Activated T-cell treated with anti-CD3 and anti-CD28 coated beads, Interleukin-2, amount 50 U/mL, for 48 hours (primary cell): Measurements from ENCODE around the gene PLXDC1.
A peak's percentile ranks its signal among the peaks of the same experiment; 100 is the strongest.
"Not testable (repeated sequence)": the region's sequence is repeated elsewhere in the genome, so short reads cannot be mapped to it uniquely, and the experiment has no call there.

Source experiments
- DNase-seq, 2 experiments: peaks; one replicate each; pipeline ENCODE4 v3.0.0-alpha.2; 2020

The PLXDC1 gene

GRCh38 chr17:39151943-39152818, 744 bp upstream of the PLXDC1 start:
- DNase-seq: peak; percentile 43 to 51

- DNase-seq: no peak
Observed at GRCh38 chr17:39150795-39151149, 665 bp downstream of the PLXDC1 start.

GRCh38 chr17:39150104-39150634, 1.3 kb downstream of the PLXDC1 start:
- no peak for DNase-seq

GRCh38 chr17:39147221-39148185, 3.9 kb downstream of the PLXDC1 start:
- DNase-seq: no peak

GRCh38 chr17:39146273-39146672, 5.2 kb downstream of the PLXDC1 start:
- no peak for DNase-seq

GRCh38 chr17:39145143-39145542, 6.3 kb downstream of the PLXDC1 start:
- DNase-seq: no peak

GRCh38 chr17:39144416-39144840, 7.0 kb downstream of the PLXDC1 start:
- DNase-seq: no peak

- no peak for DNase-seq
Observed at GRCh38 chr17:39143552-39144093, 7.8 kb downstream of the PLXDC1 start.

- no peak for DNase-seq
Observed at GRCh38 chr17:39141915-39142664, 9.3 kb downstream of the PLXDC1 start.

- no peak for DNase-seq
Observed at GRCh38 chr17:39141294-39141693, 10.1 kb downstream of the PLXDC1 start.

- no peak for DNase-seq
Observed at GRCh38 chr17:39139561-39139960, 11.9 kb downstream of the PLXDC1 start.

GRCh38 chr17:39139161-39139511, 12.3 kb downstream of the PLXDC1 start:
- DNase-seq: no peak

GRCh38 chr17:39138431-39139160, 12.8 kb downstream of the PLXDC1 start:
- no peak for DNase-seq

GRCh38 chr17:39134878-39135277, 16.6 kb downstream of the PLXDC1 start:
- DNase-seq: no peak

- DNase-seq: no peak
Observed at GRCh38 chr17:39132192-39132610, 19.2 kb downstream of the PLXDC1 start.

GRCh38 chr17:39131616-39132015, 19.8 kb downstream of the PLXDC1 start:
- DNase-seq: no peak

- DNase-seq: no peak
Observed at GRCh38 chr17:39130205-39130604, 21.2 kb downstream of the PLXDC1 start.

GRCh38 chr17:39129544-39129943, 21.9 kb downstream of the PLXDC1 start:
- not testable (repeated sequence) for DNase-seq

GRCh38 chr17:39126436-39126835, 25.0 kb downstream of the PLXDC1 start:
- DNase-seq: no peak

- DNase-seq: no peak
Observed at GRCh38 chr17:39125143-39125875, 26.1 kb downstream of the PLXDC1 start.

GRCh38 chr17:39123627-39124026, 27.8 kb downstream of the PLXDC1 start:
- no peak for DNase-seq
